NCI-H460 (cell line): Measurements from ENCODE around the gene CTNND1. TPM values are rescaled to one million over a fixed set of nuclear protein-coding genes. Genes with fewer than 3 reads are reported as not detected.

Experiments used
- DNase-seq: peaks from one replicate; pipeline ENCODE4 v3.0.0-alpha.2; 2016; ENCODE audit warnings: low read depth; ENCODE audit errors: extremely low read depth
- total RNA-seq: library from RNA; depleted of rRNA; stranded (reverse); fragments of >200 nt; shearing (Covaris generic); gene quantifications from 2 replicates; pipeline ENCODE4 v1.2.3, GENCODE V29; 2014

The CTNND1 gene
- total RNA-seq, 1 experiment from 2014 or later = 50.0 TPM

DNA sequence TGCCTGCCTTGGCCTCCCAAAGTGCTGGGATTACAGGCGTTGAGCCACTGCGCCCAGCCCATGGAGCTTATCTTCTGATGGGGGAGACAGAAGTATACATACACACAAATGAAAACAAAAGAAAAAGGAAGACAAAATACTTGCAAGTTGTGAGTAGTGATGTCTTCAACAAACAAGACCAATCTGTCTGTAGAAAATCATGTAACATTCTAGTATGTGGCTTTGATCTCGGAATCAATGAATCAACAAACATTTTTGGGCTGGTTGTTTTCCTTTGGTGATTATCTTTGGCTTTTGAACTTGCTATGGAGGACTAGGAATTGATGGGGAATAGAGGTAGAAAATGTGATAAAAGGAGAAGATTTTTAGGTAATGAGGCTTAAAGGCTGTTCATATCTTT is 3.4 kb upstream of the CTNND1 start:
- DNase-seq = no peak

DNA sequence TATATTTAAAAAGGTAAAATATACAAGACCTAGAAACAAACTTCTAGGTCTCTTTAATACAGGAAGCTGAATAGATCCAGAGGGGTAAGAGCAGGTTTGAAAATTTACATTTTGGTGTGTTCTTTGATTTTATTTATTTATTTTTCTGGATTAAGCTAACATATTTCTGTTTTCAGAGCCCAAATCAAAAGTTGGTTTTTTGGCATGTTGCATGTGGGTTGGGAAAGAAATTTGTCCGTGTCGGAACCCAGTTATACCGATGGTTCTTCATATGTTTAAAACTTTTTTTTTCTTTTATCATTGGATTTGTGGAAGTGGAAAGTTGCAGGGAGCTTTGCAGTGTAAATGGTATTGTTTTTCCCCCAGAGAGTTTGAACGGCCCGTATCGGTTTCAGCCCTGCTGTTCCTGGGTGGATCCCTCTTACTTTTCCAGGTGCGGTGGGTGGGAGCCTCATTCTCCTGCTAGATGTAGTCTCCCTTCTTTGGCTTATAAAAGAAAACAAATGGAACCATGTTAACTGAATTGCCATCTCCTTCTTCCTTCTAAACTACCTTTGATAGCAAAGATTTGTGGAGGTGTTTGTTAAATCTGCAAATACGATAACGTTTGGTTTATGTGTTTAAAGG is 746 bp downstream of the CTNND1 start:
- DNase-seq = no peak

DNA sequence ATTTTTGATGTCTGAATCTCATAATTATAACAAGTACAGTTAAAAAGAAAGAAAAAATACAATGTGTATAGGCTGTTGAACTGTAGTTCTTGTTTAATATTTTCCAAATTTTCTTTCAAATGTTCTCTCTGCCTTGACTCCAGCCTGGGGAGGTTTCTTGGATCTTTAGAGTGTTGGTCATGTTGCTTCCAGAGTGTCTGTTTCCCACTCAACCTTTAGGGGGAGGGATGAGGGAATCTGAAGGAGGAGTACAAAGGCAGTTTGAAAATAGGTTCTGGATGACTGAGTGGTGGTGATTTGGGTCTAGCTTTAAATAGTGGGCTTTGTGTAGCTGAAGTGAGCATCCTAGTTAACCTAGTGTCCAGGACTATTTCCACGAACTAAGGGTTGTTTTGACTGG is 2.0 kb downstream of the CTNND1 start:
- DNase-seq = no peak

DNA sequence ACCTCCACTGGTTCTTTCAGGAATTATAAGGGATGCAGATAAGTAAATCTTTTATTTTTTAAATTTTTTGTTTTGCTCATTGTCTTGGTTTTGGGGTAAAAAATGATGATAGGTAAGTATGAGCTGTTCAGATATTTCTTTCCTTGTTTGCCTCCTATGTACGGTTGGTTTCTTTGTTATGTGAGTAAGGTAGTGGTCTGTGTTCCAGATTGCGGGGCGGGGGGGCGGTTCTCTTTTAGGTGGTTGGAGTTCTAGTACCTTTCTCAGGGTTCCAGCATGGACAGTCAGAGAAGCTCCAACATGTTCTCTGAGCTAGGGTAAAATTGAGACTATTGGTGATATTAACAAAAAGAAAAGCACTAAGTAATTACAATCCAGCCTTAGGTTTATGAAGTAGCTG is 2.4 kb downstream of the CTNND1 start:
- no peak for DNase-seq

DNA sequence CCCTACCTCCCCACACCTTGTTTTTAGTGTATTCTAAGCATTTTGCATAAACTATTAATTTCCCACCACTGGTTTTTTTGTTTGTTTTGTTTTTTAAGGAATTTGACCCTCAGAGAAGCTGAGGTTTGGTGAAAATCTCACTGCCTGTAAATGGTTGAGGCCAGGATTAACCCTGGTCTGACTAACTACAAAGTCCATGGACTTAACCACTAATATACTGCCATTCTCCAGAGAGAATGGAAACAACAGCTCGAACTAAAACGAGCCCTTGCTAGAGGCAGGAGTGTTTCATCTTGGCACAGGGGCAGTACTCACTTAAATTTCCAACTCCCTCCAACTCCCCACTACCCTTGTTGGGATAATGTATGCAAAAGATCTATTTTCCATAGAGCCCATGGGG is 3.0 kb downstream of the CTNND1 start:
- DNase-seq = no peak

DNA sequence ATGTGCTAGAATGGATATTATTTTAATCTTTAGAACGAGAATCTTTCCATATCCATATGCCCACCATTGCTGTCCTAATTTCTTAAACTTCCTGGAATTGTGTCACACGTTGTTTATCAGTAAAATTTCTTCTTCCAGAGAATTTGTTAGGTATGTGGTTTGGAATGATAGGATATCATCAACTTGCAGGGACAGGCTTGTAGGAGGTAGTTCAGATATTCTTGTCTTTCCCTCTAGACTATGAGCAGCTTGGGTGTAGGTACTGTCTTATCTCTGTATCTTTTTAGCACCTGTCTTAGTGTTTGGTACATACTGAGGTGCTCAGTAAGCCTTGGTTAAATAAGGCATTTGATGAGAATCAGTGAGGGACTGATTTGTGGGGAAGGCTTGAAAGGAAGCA is 3.4 kb downstream of the CTNND1 start:
- no peak for DNase-seq

DNA sequence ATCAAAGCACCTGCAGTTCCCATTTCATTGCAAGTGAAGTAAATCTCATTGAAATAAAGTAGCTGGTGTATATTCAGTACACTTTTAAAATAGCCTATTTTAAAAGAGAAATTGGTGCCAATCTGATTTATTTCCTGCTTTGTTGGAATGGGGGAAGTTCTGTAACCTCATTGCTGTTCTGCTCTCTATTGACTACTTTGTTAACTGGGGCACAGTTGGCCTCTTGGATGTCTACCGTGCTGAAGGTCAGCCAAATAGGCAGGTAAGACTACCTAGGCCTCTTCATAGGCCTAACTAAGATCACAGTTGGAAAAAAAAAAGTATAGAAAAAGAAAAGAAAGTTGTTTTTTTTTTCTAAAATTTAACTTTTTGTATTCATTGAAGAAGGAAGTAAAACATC is 9.2 kb downstream of the CTNND1 start:
- DNase-seq = no peak

DNA sequence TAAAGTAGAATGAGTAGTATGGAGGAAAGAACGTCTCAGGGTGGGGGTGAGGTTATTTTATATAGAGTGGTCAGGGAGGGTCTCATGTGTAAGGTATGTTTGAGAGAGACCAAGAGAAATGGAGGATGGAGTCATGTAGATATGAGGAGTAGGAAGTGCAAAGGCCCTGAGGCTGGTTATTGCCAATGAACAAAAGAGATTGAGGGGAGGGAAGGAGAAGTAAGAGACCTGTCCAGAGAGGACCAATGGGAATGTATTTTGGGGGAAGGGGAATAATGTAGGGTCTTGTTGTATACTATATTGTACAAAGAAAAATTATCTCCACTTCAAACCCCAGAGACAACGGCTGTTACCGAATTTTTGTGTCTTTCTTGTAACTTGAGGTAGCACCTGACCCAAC is 9.8 kb downstream of the CTNND1 start:
- no peak for DNase-seq

DNA sequence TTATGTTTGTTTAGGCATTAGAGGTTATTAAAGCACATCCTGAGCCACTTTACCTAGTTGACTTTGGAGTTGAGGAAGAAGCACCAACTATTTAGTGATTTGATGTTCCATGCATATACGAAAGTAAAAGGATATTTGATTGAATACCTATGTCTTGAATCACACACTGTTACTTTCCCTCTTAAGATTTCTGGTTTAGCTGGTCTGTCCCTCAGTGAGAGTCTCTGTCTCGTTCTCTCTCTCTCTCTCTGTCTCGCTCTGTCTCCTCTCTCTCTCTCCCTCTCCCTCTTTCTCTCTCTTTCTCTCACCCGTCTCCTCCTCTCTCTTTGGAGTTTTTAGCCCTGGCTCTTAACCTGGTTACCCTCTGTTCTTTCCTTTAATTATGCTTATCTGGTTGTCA is 11.0 kb downstream of the CTNND1 start:
- DNase-seq = no peak

DNA sequence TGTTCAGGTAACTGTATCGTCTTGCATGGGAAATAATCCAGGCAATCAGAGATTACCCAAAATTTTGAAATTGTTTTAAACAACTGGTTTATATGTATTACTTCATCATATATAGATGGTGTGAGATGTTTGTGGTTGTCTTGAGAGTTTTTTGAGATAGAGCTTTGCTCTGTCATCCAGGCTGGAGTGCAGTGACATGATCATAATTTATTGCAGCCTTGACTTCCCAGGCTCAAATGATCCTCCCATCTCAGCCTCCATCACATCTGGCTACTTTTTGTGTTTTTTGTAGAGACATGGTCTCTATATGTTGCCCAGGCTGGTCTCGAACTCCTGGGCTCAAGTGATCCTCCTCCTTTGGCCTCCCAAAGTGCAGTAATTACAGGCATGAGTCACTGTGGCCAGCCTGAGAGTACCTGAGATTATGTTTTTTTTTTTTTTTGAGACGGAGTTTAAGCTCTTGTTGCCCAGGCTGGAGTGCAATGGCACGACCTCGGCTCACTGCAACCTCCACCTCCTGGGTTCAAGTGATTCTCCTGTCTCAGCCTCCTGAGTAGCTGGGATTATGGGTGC is 11.5 kb downstream of the CTNND1 start:
- DNase-seq = no peak

DNA sequence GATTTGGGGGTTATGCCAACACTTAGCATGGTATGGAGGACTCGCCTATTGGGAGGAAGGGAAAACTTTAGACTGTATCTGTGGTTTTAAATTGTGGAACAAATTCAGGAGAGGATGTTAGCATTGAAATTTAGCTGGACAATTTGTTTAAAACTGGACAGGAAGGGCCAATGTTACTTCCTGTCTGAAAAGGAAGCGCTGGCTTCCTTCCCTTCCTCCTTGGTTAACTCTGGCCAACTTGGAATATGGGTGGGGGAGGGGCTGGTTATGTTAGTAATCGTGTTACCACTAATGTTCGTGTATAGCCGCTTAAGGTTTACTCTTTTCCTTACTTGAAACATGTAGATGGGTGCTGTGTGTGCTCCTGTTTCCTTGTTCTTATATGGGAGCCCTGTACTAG is 13.9 kb downstream of the CTNND1 start:
- no peak for DNase-seq

DNA sequence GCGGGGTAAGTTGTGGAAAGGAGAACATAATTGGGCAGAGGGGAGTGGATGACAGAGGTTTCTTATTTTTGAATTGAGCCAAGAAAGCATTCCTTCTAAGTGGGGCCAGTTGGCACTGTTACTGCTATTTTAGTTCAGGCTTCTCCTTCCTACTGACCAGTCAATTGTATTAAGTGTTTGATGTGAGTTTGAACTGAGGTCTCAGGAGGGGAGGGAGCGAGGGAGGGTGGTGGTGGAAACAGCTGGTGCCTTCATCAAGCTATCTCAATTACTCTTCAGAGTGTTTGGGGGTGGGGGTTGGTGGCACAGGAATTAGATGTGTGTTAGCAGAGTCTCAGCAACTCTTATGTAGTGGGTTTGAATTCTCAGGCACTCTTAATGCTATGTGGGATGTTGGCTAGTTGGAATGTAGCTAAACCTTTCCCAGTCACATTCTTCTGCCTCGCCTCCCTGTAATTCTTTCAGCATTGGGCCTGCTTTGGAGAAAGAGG is 14.5 kb downstream of the CTNND1 start:
- no peak for DNase-seq

DNA sequence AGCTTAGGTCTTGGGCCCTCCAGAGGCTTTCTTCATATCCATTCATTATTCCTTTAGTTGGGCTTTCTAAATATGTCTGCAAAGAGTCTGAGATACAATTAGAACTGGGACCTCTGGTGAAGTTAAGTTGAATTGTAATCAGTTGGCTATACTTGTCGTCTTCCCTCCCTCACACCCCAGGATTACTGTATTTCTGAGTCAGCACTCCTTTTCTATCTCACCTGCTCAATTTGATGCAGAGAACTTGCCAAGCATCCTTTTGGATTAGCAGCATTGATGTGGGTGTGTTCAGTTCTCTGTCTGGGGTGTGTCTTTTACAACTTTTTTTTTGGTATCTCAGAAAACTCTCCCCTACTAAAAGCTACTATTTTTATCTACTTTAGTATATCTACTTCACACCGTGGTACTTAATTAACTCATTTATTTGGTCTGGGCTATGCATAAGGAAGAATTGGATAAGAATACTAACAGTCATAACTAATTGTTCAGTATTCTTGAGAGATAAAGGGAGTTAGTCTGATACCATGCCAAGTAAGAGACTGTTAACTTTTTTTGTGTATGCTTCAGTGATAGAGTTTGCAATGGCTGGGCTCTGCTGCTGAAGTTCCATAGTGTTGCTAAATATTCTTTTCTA is 15.1 kb downstream of the CTNND1 start:
- no peak for DNase-seq

DNA sequence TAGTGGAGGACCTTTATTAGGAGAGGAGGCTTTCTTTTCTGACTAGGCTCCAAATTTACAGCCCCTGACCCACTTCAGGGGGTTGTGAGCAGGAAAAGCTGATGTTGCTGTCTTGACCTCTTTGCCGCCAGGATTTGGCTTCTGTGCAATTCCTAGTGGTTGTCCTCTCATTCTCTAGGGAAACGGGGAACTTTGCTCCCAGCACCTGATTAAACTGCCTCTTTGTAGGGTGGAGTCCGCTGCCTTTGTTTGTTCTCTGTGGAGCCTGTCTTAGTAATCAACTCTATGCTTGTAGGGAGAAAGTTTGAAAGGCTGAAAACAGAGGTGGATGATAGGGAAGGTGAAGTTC is 16.3 kb downstream of the CTNND1 start:
- no peak for DNase-seq

DNA sequence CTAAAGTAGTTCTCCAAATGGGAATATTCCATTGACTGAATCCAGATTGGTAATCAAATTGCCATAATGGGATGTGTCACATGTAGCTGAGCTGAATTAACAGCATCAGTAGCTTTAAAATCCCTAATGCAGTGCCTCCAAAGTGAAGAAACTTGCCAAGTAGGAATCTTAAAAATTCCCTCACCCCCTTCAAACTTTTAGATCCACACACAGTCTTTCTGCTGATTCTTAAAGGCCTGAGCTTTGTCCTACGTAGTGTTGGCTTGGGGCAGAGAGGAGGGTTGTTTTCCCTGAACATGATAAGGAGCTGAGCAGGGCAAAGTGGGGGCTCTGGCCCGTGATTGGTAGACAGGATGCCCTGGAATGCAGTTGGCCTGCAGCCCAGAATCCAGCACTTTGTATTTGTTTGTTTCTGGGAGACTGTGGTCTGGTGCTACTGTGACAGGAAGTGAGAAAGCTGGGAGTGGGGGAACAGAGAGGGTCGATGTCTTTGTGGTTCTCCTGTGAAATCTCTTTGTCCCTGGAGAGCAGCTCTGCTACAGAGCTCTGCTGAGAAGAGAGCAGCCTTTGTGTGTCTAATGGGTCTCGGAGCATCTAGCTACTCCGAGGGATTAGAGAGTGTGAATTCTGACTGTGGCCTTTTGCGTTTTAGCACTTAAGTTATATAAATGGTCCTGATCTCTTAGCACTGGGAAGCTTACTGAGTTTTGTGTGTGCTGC is 16.9 kb downstream of the CTNND1 start:
- peak; percentile 83 for DNase-seq

DNA sequence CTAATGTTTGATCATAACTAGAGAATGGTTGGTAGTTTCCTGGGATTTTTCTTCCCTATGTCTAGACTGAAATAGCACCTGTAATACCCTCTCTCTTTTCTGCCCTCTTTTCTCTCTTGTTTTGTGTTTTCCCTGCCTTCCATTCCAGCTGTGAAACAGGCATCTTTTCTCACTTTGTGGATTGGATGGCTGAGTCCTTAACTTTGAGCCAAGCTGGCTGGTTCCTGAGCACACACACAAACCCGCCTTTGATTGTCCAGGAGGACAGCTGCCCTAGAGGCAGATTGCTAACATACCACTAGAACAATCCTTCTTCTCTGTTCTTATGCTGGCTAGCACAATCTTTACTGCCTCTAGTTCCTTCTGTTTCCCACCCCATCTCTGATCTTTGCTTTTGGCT is 17.7 kb downstream of the CTNND1 start:
- DNase-seq = no peak

DNA sequence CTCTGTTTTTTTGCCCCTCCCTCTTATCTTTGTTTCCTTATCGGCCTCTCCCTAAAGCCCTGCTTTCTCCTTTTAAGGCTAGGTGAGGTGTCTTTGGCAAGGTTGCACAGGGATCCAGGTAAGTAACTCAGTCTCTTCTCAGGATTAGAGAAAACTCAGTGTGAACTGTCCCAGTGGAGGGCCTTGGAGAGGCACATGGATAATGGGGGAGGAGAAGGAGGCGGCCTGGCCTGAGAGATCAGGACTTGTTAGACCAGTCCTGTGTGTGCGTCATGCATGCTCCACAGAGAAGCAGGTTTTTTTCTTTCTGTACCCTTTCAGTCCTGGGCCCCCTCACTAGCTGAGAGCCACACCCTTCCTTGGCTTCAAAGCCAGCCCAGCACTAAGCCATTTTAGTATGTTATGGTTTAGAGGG is 19.9 kb downstream of the CTNND1 start:
- no peak for DNase-seq

DNA sequence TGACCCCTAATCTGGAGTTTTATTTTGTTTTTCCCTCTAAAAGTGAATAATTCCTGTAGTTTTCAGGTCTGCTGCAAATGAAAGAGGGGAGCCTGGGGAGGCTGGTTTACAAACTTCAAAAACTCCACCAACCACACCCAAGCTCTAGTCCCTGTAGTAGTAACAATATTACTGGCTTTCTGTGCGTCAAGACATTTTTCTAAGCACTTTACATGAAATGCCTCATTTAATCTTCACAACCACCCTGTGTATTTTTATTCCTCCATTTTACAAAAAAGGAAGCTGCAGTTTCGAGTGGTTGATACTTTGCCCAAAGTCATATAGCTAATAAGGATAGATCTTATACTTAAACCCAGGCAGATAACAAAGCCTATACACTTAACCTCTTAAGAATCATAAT is 23.5 kb downstream of the CTNND1 start:
- DNase-seq = no peak

DNA sequence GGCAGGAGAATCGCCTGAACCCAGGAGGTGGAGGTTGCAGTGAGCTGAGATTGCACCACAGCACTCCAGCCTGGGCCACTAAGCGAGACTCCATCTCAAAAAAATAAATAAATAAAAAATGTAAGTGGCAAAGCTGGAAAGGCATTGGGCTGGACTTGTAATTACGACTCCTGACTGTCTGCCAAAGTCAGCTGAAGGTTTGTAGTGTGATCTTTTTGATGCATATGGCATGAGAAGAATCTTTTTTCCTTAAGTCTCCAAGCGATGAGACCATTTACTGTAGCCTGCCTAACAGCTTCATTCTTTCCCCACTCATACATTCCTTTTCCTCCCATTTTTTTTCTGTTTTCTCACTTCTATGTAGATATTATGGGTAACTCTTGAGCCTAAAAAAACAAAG is 24.8 kb downstream of the CTNND1 start:
- DNase-seq = no peak

DNA sequence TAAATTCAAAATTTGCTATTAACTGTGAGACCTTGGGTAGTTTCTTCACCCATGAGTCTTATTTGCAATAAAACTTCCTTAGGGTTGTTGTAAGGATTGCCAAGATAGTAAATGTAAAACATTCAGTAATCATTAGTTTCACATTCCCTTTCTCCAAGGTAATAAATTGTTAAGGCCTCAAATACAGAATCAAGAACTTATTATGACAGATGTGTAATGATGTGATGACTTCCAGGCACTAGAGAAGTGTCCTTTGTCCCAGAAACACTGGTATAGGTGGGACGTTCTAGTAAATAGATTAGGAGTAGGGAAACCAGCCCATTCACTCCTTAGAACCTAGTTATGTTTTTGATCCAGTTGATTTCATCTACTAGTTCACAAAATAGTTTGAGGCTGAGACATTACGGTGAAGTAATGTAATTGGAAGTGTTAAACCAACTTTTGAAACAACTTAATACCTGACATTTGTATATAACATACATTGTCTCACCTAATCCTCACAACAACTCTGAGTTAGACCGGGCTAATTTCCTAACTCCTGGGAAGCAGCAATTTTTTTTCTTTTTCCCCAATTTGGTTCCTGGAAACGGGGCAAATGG is 25.5 kb downstream of the CTNND1 start:
- no peak for DNase-seq

DNA sequence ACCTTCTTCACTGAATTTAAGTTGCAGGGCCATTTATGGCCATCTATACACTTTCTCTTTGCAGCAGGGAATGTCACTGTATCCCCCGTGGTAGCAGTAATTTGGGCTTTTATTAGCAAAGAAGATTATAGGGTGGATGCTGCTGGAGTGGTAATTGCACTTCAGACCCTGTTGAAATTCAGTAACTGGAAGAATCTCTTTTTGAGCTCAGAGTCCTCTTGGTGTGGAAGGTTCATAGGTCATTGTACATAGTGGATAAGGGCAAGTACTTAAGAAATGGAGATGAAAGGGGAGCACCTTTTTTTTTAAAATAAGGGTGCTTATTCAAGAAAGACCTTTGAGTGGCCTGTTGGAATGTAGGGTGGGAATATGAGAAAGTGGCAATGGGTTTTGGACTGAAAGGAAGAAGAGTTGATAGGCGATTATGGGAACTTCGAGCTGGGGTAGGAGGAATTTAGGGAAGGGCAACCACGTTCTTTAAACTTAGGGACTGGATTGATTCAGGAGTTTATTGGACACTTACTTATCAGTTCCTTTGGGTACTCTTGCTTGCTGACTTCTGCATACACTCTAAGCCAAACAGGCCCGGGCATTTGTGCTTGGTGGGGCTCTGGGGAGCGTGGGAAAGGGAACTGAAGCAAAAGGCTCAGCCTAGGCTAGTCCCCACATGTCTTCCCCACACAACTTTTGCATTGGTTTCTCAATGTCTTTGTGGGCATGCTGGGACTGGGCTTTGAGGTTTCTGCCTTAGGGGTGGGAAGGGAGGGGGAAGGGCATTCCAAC is 26.5 kb downstream of the CTNND1 start:
- DNase-seq = no peak
